ENCODE measurements around the gene TSPAN31.
A peak's percentile ranks its signal among the peaks of the same experiment; 100 is the strongest.
"Not testable (repeated sequence)": the region's sequence is repeated elsewhere in the genome, so short reads cannot be mapped to it uniquely, and the experiment has no call there.

The TSPAN31 gene

GRCh38 chr12:57765698-57766463 lies 21.0 kb downstream of the TSPAN31 start:
- FAIRE-seq (no peak), DNase-seq (ENCODE audit: insufficient read length, low spot score) (no peak)

DNA sequence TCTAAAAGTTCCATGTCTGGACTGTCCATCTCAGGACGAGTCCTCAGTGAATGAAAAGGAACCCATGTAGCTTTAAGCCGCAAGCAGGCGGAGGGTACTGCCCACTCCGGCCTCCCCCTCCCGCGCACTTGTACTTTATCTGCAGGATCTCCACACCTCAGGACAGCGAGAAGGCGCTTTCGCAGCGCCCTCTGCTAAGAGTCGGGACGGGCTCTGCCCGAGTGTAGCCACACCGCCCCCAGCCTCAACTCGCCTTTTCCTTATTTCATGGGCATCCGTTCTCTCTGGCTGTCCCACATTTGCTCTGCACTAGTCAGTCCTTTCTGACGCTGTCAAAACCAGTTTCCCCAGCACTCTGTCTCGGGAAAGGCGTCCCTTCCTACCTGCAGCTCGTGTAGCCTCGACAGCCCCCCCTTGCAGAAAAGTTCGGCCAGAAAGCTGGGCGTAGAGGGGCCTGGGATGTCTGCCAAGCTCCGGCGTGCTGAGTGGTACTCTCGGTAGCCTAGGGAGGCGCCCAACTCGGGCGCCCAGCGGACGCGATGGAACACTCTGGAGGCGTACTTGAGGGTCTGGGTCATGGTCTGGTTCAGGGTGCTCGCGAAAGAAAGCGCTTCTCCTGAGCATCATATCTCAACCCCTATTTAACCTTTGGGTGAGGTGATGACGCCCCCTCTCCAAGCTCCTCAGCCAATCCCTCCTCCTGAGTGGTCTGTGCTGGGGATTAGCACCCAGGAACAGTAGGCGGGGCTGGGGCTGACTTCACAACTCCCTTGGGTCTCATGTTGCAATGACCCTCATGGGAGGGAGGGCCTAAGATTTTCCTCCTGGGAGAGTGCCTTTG lies 21.8 kb downstream of the TSPAN31 start, which contains the start of gene CYP27B1:
CYP27B1 (minus strand) TSS at position 615 of the 841 bp plus-strand sequence; CDS start at position 578, 37 bp downstream.
- FAIRE-seq (no peak), DNase-seq (ENCODE audit: insufficient read length, low spot score) (no peak)

GRCh38 chr12:57767305-57767698 lies 22.5 kb downstream of the TSPAN31 start:
- no peak for FAIRE-seq
- no peak for DNase-seq (ENCODE audit: insufficient read length, low spot score)

DNA sequence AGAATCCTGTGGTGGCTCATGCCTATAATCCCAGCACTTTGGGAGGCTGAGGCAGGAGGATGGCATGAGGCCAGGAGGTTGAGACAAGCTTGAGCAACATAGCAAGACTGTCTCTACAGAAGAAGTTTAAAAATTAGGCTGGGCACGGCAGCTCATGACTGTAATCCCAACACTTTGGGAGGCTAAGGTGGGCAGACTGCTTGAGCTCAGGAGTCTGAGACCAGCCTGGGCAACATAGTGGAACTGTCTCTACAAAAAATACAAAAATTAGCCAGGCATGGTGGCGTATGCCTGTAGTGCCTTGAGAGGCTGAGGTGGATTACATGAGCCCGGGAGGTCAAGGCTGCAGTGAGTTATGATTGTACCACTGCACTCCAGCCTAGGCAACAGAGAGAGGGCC lies 23.0 kb downstream of the TSPAN31 start:
- no peak for DNase-seq (ENCODE audit: insufficient read length, low spot score)
- no peak for FAIRE-seq

GRCh38 chr12:57769594-57769993 lies 24.8 kb downstream of the TSPAN31 start:
- no peak for DNase-seq (ENCODE audit: insufficient read length, low spot score)
- no peak for FAIRE-seq

- DNase-seq (ENCODE audit: insufficient read length, low spot score), result no peak
- no peak for FAIRE-seq
Measured at GRCh38 chr12:57770734-57771133, 25.9 kb downstream of the TSPAN31 start.

DNA sequence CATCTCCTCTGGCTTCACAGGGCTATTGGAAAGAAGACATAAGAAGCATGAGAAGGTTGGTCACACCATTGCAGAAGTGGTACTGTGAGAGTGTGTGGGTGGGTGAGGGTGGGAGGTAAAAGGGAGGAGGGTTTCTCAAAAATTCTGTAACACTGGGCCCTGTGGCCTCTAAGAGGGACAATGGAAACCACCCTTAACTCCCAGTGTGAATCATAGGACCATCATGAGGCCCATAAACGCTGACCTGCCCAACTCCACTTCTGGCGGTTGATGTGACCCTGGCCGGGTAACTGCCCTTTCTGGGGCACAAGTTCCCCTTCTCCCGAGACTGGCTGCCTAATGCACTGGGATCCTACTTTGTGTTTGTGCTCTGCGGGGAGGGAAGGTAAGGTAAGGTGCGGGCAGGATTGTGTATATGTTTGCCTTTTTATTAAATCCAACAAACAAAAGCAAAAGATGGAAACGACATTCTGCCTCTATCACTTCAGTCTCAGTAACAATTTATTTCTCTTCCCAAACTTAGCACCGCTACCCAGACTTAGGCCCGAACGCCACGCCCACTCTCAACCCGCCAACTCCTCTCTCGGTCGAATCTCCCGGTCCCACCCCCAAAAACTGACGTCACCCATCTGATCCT lies 26.5 kb downstream of the TSPAN31 start:
- FAIRE-seq (no peak), DNase-seq (ENCODE audit: insufficient read length, low spot score) (peak; percentile 78)

- FAIRE-seq (peak; percentile 94), DNase-seq (ENCODE audit: insufficient read length, low spot score) (peak; percentile 92)
Measured at GRCh38 chr12:57771873-57772428, 27.1 kb downstream of the TSPAN31 start, which contains the start of gene METTL1. TSS of gene METTL1 (minus strand) at chr12:57772105. CDS start at chr12:57772083, 22 bp downstream.

DNA sequence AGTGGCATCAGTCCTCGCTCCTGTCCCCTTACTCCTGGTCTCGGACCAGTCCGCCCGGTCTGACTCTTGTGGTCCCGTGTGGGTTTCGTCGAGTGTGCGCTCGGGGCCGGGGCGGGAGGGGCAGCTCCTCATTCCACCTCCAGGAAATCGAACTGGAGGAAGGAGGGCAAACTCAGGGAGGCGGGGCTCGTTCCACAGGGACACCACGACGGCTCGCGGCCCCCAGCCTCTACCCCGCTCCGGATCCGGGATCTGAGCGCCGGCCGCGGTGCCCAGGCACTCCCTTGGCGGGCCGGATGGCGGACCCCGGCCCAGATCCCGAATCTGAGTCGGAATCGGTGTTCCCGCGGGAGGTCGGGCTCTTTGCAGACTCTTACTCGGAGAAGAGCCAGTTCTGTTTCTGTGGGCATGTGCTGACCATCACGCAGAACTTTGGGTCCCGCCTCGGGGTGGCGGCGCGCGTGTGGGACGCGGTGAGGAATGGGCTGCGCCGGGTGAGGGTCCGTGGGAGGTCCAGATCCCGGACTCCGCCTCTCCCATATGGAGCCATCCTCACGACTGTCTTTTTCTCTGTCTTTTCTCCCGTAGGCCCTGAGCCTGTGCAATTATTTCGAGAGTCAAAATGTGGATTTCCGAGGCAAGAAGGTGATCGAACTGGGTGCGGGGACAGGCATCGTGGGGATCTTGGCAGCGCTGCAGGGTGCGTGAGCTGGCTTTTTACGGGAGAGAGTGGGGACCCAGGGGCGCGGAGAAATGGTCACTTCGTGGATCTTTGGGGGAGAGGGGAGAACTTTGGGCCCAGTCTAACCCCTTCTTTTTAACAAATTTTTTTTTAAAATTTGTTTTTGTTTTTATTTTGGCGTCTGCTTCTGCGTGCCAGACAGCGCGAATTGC lies 27.8 kb downstream of the TSPAN31 start, which contains the start of gene EEF1AKMT3:
EEF1AKMT3 (plus strand) TSS at position 186 of the 894 bp plus-strand sequence; CDS start at position 297, 111 bp downstream.
- FAIRE-seq, result peak; percentile 65
- no peak for DNase-seq (ENCODE audit: insufficient read length, low spot score)

DNA sequence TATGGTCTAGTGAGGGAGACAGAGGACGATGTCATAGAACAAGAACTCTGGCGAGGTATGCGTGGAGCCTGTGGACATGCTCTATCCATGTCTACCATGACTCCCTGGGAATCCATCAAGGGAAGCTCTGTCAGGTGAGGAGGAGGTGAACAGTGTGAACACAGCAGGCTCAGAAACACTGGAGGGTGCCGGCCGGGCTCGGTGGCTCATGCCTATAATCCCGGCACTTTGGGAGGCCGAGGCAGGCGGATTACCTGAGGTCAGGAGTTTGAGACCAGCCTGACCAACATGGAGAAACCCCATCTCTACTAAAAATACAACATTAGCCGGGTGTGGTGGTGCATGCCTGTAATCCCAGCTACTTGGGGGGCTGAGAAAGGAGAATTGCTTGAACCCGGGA lies 29.8 kb downstream of the TSPAN31 start:
- not testable (repeated sequence) for DNase-seq (ENCODE audit: insufficient read length, low spot score); FAIRE-seq

- FAIRE-seq, result no peak
- DNase-seq (ENCODE audit: insufficient read length, low spot score), result no peak
Measured at GRCh38 chr12:57775044-57775443, 30.2 kb downstream of the TSPAN31 start.

DNA sequence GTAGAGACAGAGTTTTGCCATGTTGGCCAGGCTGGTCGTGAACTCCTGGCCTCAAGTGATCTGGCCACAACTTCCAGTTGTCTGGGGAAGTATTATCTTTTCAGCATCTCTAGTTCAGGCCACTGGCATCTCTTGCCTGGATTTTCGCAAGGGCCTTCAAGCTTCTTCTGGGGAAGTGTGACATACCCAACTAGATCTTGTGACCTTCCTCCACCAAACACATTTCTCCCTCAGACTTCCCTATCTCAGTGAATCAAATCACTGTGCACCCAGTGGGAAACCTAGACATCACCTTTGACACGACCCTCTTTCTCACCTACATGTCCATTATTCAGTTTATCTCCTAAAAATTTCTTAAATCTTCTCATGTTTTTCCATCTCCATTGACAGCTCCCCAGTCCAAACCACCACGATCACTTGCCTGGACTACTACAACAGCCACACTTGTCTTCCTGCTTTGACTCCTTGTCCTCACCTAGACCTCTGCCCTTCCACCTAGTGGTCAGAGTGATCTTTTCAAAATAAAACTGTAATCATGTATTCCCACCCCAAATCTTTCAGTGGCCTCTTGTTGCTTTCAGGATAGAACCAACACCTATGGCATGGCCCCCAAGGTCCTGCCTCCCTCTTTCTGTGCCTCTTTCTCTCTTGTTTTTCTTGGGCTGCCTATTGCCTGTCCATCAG lies 30.9 kb downstream of the TSPAN31 start:
- FAIRE-seq, result no peak
- no peak for DNase-seq (ENCODE audit: insufficient read length, low spot score)

DNA sequence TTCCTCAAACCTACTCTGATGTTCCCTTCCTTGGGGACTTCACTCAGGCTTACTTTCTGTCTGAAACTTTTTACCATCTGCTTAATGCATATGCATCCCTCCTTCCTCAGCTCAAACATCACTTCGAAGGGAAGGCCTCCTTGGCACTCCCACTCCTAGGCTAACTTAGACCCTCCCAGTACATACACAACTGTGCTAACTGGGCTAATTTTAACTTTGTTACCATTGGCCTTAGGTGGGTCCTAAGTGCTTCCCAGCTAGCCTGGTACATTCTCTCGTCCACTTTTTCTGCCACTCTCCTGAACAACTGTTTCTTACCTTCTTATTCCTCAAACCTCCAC lies 31.4 kb downstream of the TSPAN31 start:
- DNase-seq (ENCODE audit: insufficient read length, low spot score), result no peak
- no peak for FAIRE-seq

- DNase-seq (ENCODE audit: insufficient read length, low spot score), result no peak
- FAIRE-seq, result no peak
Measured at GRCh38 chr12:57777367-57777766, 32.5 kb downstream of the TSPAN31 start.

DNA sequence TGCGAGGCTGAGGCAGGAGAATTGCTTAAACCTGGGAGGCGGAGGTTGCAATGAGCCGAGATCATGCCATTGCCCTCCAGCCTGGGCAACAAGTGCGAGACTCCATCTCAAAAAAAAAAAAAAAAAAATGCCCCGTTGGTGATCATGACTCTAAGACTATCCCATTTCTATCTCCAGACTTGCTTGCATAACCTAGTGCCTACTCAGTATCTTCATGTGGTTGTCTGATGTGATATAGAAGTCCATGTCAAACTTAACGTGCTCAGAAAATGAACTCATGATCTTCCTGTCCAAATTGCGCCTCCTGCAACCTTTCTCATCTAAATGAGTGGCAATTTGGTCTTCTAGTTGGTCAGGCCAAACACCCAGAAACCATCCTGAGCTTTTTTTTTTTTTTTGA lies 33.1 kb downstream of the TSPAN31 start:
- DNase-seq (ENCODE audit: insufficient read length, low spot score) (no peak), FAIRE-seq (no peak)

- DNase-seq (ENCODE audit: insufficient read length, low spot score), result no peak
- FAIRE-seq, result no peak
Measured at GRCh38 chr12:57779736-57780135, 34.9 kb downstream of the TSPAN31 start.

GRCh38 chr12:57780284-57780897 lies 35.6 kb downstream of the TSPAN31 start:
- DNase-seq (ENCODE audit: insufficient read length, low spot score) (no peak), FAIRE-seq (no peak)

- no peak for FAIRE-seq
Measured at GRCh38 chr12:57781244-57781643, 36.4 kb downstream of the TSPAN31 start.

DNA sequence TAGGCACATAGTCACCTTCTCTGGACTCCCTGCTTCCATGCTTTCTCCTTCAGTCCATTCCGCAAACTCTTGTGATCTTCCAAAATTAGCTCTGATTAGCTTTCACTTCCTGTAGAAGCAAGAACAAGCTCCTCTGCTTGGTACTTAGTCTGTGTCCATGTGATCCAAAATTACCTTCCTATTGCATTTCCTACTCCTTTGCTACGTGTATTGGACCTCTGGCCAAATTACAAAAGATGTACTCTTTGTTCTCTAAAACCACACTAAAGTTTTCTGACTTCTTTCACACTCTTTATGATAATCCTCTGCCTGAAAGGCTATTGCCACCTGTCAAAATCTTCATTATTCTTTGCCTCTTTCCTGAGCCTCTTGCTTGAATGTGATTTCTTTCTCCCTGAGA lies 37.0 kb downstream of the TSPAN31 start:
- no peak for FAIRE-seq

More at GRCh38 chr12:57781244-57781643, 36.4 kb downstream of the TSPAN31 start:
- no peak for DNase-seq (ENCODE audit: insufficient read length, low spot score)

More for the DNA sequence above, 37.0 kb downstream of the TSPAN31 start:
- DNase-seq (ENCODE audit: insufficient read length, low spot score), result no peak
